ENCODE results near the gene EYA2.

The EYA2 gene

GRCh38 chr20:46933150-46933549, 38.5 kb downstream of the EYA2 start:
- no peak for ATAC-seq

GRCh38 chr20:46934746-46935287, 40.2 kb downstream of the EYA2 start:
- ATAC-seq = no peak
- TF ChIP-seq ESRRG (CRISPR knock-in tag; IDR thresholded peaks at IDR 0.05) = no peak
- TF ChIP-seq TOX (CRISPR knock-in tag; IDR thresholded peaks at IDR 0.05; ENCODE audit: borderline replicate concordance) = no peak
- TF ChIP-seq POU6F1 (CRISPR knock-in tag; IDR thresholded peaks at IDR 0.05; ENCODE audit: borderline replicate concordance, low read depth) = no peak
- no peak for TF ChIP-seq CSRNP3 (CRISPR knock-in tag; IDR thresholded peaks at IDR 0.05)
- TF ChIP-seq ZC3H10 (CRISPR knock-in tag; IDR thresholded peaks at IDR 0.05) = no peak
- TF ChIP-seq CREB5 (CRISPR knock-in tag; IDR thresholded peaks at IDR 0.05; ENCODE audit: low read depth) = no peak
- no peak for TF ChIP-seq ZFP3 (CRISPR knock-in tag; IDR thresholded peaks at IDR 0.05)
- no peak for TF ChIP-seq TCF4 (CRISPR knock-in tag; IDR thresholded peaks at IDR 0.05; ENCODE audit: borderline replicate concordance)
- no peak for TF ChIP-seq ZNF8 (CRISPR knock-in tag; IDR thresholded peaks at IDR 0.05)
- TF ChIP-seq ZNF70 (CRISPR knock-in tag; IDR thresholded peaks at IDR 0.05) = no peak
- TF ChIP-seq TSHZ2 (CRISPR knock-in tag; IDR thresholded peaks at IDR 0.05) = no peak
- TF ChIP-seq ZFP30 (CRISPR knock-in tag; IDR thresholded peaks at IDR 0.05) = no peak
- TF ChIP-seq PPARA (CRISPR knock-in tag; IDR thresholded peaks at IDR 0.05; ENCODE audit: borderline replicate concordance) = no peak
- TF ChIP-seq RARB (CRISPR knock-in tag; IDR thresholded peaks at IDR 0.05) = no peak
- TF ChIP-seq OSR1 (CRISPR knock-in tag; IDR thresholded peaks at IDR 0.05) = no peak
- no peak for TF ChIP-seq SNAI2 (CRISPR knock-in tag; IDR thresholded peaks at IDR 0.05)
- no peak for TF ChIP-seq GLIS3 (CRISPR knock-in tag; IDR thresholded peaks at IDR 0.05)
- TF ChIP-seq ARNTL (CRISPR knock-in tag; IDR thresholded peaks at IDR 0.05; ENCODE audit: borderline replicate concordance, low read depth) = no peak
- TF ChIP-seq PATZ1 (CRISPR knock-in tag; IDR thresholded peaks at IDR 0.05; ENCODE audit: borderline replicate concordance) = no peak

More at GRCh38 chr20:46933150-46933549, 38.5 kb downstream of the EYA2 start:
- no peak for TF ChIP-seq ARNTL (CRISPR knock-in tag; IDR thresholded peaks at IDR 0.05; ENCODE audit: borderline replicate concordance, low read depth)
- no peak for TF ChIP-seq ESRRG (CRISPR knock-in tag; IDR thresholded peaks at IDR 0.05)
- no peak for TF ChIP-seq BACH2 (CRISPR knock-in tag; IDR thresholded peaks at IDR 0.05; ENCODE audit: borderline replicate concordance)
- no peak for TF ChIP-seq ISL1 (CRISPR knock-in tag; IDR thresholded peaks at IDR 0.05)
- TF ChIP-seq ZFP30 (CRISPR knock-in tag; IDR thresholded peaks at IDR 0.05) = no peak
- no peak for TF ChIP-seq ZC3H10 (CRISPR knock-in tag; IDR thresholded peaks at IDR 0.05)
- no peak for TF ChIP-seq CSDC2 (CRISPR knock-in tag; IDR thresholded peaks at IDR 0.05)
- TF ChIP-seq TCF4 (CRISPR knock-in tag; IDR thresholded peaks at IDR 0.05; ENCODE audit: borderline replicate concordance) = no peak
- TF ChIP-seq GLIS3 (CRISPR knock-in tag; IDR thresholded peaks at IDR 0.05) = no peak
- no peak for TF ChIP-seq ZNF565 (CRISPR knock-in tag; conservative IDR thresholded peaks at IDR 0.05; ENCODE audit: low read depth)
- no peak for TF ChIP-seq CREB5 (CRISPR knock-in tag; IDR thresholded peaks at IDR 0.05; ENCODE audit: low read depth)
- TF ChIP-seq ZNF8 (CRISPR knock-in tag; IDR thresholded peaks at IDR 0.05) = no peak
- TF ChIP-seq OSR1 (CRISPR knock-in tag; IDR thresholded peaks at IDR 0.05) = no peak
- no peak for TF ChIP-seq ZFP3 (CRISPR knock-in tag; IDR thresholded peaks at IDR 0.05)

Data from SK-N-SH treated with all-trans-retinoic acid at 6 μM for 48 hours (cell line).